HepG2 (cell line): ENCODE results near the gene EYA3. TPM values are rescaled to one million over a fixed set of nuclear protein-coding genes. Genes with fewer than 3 reads are reported as not detected.

Source experiments
- ATAC-seq: fragments of 200-7000 bp; cut with Tn5 transposase; 3 replicates; pipeline ENCODE4 v1.9.1; 2020; ENCODE audit warnings: mild to moderate bottlenecking, moderate library complexity
- BruUV-seq: library from RNA; stranded (reverse); fragments of 400-500 nt; replicated peaks from 2 replicates; lab custom pipeline; 2021; lab: Mats Ljungman, UMichigan
- CTCF ChIA-PET: fragments of 300-600 bp; formaldehyde crosslinking; extraction: SDS; loops from one replicate; lab custom pipeline; 2021; ENCODE audit warnings: low total read pairs, inconsistent platforms, low intra/inter-chr PET ratio; lab: Yijun Ruan, JAX
- POLR2A ChIA-PET: fragments of 350-600 bp; sonication (Branson Sonifier 250); formaldehyde crosslinking; loops from one replicate; lab custom pipeline; 2020; ENCODE audit warnings: antibody characterized with exemption, inconsistent platforms; lab: Yijun Ruan, JAX
- DNase-seq: peaks from one replicate; pipeline ENCODE4 v3.0.0-alpha.2; 2015; ENCODE audit warnings: low spot score
- FAIRE-seq: peaks from 3 replicates; lab custom pipeline; 2011; peaks lifted over from hg19 to GRCh38; lab: Jason Lieb, UNC
- H2AFZ ChIP-seq: one replicate; pipeline ENCODE4 v1.6.1; 2011; ENCODE audit warnings: low read length, inconsistent platforms
- H3K27ac ChIP-seq: fragments of 300-600 bp; 3 replicates; pipeline ENCODE4 v1.8.0; 2011; ENCODE audit warnings: mixed run types, mild to moderate bottlenecking, mixed read lengths, low read length, inconsistent platforms; ENCODE audit not compliant: insufficient read depth; ENCODE audit errors: extremely low read length
- H3K27me3 ChIP-seq, 2 experiments: fragments of 200-600 bp in 1 of 2; 2 replicates in 1 of 2; 3 replicates in 1 of 2; pipeline versions ENCODE4 v1.6.0 to v1.8.0; 2011; ENCODE audit warnings: low read length in 2 of 2, mild to moderate bottlenecking in 2 of 2, moderate library complexity in 2 of 2, inconsistent platforms in 1 of 2; ENCODE audit not compliant: insufficient read depth in 2 of 2, control insufficient read depth in 1 of 2
- H3K36me3 ChIP-seq, 2 experiments: fragments of 200-600 bp in 1 of 2; replicated peaks in 1 of 2; 2 replicates in 1 of 2; 3 replicates in 1 of 2; pipeline versions ENCODE4 v1.5.1 to v1.8.0; 2011; ENCODE audit warnings: low read length in 2 of 2, inconsistent platforms in 1 of 2; ENCODE audit not compliant: insufficient read depth in 2 of 2, control insufficient read depth in 1 of 2
- H3K4me1 ChIP-seq: 2 replicates; pipeline ENCODE4 v1.5.1; 2012; ENCODE audit warnings: low read length, inconsistent platforms; ENCODE audit not compliant: insufficient read depth
- H3K4me2 ChIP-seq: 2 replicates; pipeline ENCODE4 v1.6.0; 2011; ENCODE audit warnings: low read depth, low read length, inconsistent platforms
- H3K4me3 ChIP-seq, 3 experiments: fragments of 200-600 bp in 1 of 3; sonication (generic), shearing (Covaris generic) in 1 of 3; replicated peaks in 1 of 3; 2 replicates each; pipeline ENCODE4 v1.5.1; 2011 to 2016; ENCODE audit warnings: low read length in 3 of 3, inconsistent platforms in 2 of 3, low read depth in 2 of 3, mild to moderate bottlenecking in 2 of 3, control low read depth in 1 of 3, mixed read lengths in 1 of 3; ENCODE audit not compliant: insufficient read depth in 1 of 3
- H3K79me2 ChIP-seq: one replicate; pipeline ENCODE4 v1.6.1; 2011; ENCODE audit warnings: low read length, inconsistent platforms; ENCODE audit not compliant: insufficient read depth
- H3K9ac ChIP-seq: 2 replicates; pipeline ENCODE4 v1.6.0; 2011; ENCODE audit warnings: mild to moderate bottlenecking, low read depth, low read length, inconsistent platforms; ENCODE audit not compliant: insufficient read depth
- H3K9me3 ChIP-seq: 2 replicates; pipeline ENCODE4 v1.5.1; 2012; ENCODE audit warnings: mild to moderate bottlenecking, low read length
- H4K20me1 ChIP-seq: 2 replicates; pipeline ENCODE4 v1.6.0; 2011; ENCODE audit warnings: inconsistent platforms, mild to moderate bottlenecking, low read length, moderate library complexity; ENCODE audit not compliant: insufficient read depth
- KDM6A ChIP-seq: IDR thresholded peaks from 2 replicates; pipeline ENCODE4 v1.6.1; 2016; ENCODE audit warnings: low read depth
- MAFG ChIP-seq: sonication (generic); formaldehyde crosslinking; IDR thresholded peaks from 2 replicates; pipeline ENCODE4 v1.5.1; 2020; ENCODE audit warnings: mild to moderate bottlenecking, missing genetic modification reagents
- NFIB ChIP-seq: sonication (generic); formaldehyde crosslinking; IDR thresholded peaks from 2 replicates; pipeline ENCODE4 v1.9.0; 2021; ENCODE audit warnings: missing genetic modification reagents, mild to moderate bottlenecking, borderline replicate concordance
- TRIM24 ChIP-seq: sonication (generic); formaldehyde crosslinking; IDR thresholded peaks from 2 replicates; pipeline ENCODE4 v1.8.0; 2022; ENCODE audit warnings: mild to moderate bottlenecking, missing genetic modification reagents
- ZNF3 ChIP-seq: IDR thresholded peaks from 2 replicates; pipeline ENCODE4 v1.7.0; 2017; ENCODE audit warnings: inconsistent platforms
- ZNF552 ChIP-seq: sonication (generic); formaldehyde crosslinking; IDR thresholded peaks from 2 replicates; pipeline ENCODE4 v1.9.0; 2022; ENCODE audit warnings: missing genetic modification reagents, mild to moderate bottlenecking, borderline replicate concordance
- in situ Hi-C: cut with HindIII; loops from 2 replicates; pipeline ENCODE4 v1.10.0; 2017; ENCODE audit warnings: low pct_unique_long_range_greater_than_20kb; ENCODE audit not compliant: extremely low pct_ligation_motif_present
- intact Hi-C: fragments of 100-400 bp; cut with micrococcal nuclease; formaldehyde crosslinking; loops from one replicate; pipeline ENCODE4 v1.10.0; 2022; ENCODE audit not compliant: unreplicated experiment
- polyA plus RNA-seq, 8 experiments: library from polyadenylated mRNA; depleted of rRNA in 3 of 8; stranded (reverse) in 7 of 8; unstranded in 1 of 8; fragments of >200 nt; fragmentation: Illumina TruSeq in 4 of 8; extraction: Trizol in 4 of 8; gene quantifications; 2 replicates each; pipeline versions ENCODE4 v1.2.1 to v1.2.3, GENCODE V29; 2011 to 2016; ENCODE audit warnings: low read depth in 4 of 8, missing spikeins in 1 of 8, mixed read lengths in 1 of 8; ENCODE audit not compliant: insufficient read depth in 1 of 8
- total RNA-seq, 5 experiments: library from RNA; depleted of rRNA; stranded (reverse); fragments of >200 nt; fragmentation: Illumina TruSeq; extraction: Trizol; gene quantifications; 2 replicates each; pipeline ENCODE4 v1.2.3, GENCODE V29; 2016; ENCODE audit warnings: low read depth in 1 of 5
- TF ChIP-seq, protein P1 (sequence below): sonication (generic); formaldehyde crosslinking; IDR thresholded peaks from 2 replicates; pipeline ENCODE4 v1.5.1; 2020; ENCODE audit warnings: mild to moderate bottlenecking, missing genetic modification reagents, borderline replicate concordance
- TF ChIP-seq, protein P2 (sequence below): sonication (generic); formaldehyde crosslinking; IDR thresholded peaks from 2 replicates; pipeline ENCODE4 v1.5.1; 2020; ENCODE audit warnings: missing genetic modification reagents, mild to moderate bottlenecking, borderline replicate concordance
- TF ChIP-seq, protein P3 (sequence below): IDR thresholded peaks from 2 replicates; pipeline ENCODE4 v1.6.1; 2016; ENCODE audit warnings: missing biosample characterization, missing genetic modification reagents, low read depth
- TF ChIP-seq, protein P4 (sequence below): sonication (generic); formaldehyde crosslinking; IDR thresholded peaks from 2 replicates; pipeline ENCODE4 v1.5.0; 2020; ENCODE audit warnings: missing genetic modification reagents
- TF ChIP-seq, protein P5 (sequence below): sonication (generic); formaldehyde crosslinking; IDR thresholded peaks from 2 replicates; pipeline ENCODE4 v1.4.0; 2020; ENCODE audit warnings: mild to moderate bottlenecking, missing genetic modification reagents

Gene EYA3
- total and polyA plus RNA-seq, 2 of the 13 experiments (the other 11 are each of a cell fraction or from before 2014, with no cell fraction given): 13.9 to 19.7 TPM

DNA sequence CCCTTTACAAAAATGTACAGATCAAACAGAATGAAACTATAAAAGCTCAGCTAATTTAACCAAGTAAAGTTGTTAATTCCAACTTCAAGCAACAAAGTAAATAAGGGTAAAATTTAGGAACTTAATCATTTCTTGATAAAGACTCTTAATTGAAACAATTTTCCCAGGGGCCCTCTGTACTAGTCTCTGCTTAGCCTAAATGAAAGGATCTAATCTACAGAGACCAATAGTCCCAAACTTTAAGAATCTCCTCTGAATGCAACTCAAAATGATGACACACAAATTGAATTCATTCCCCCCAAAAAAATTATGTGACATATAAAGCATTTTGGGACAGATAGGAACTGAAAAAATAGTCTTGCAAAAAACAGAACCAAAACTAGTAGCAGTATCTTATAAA is 16.6 kb downstream of the EYA3 start:
- H3K4me1 ChIP-seq: peaks cover 24% of the 10 kb centered on the region
- no TSS peak for BruUV-seq
- ChIA-PET POLR2A (interaction anchor here (1.6 kb wide), 1 partner anchor 17 kb away, joined by 4 read pairs; the partner anchor contains the start of gene EYA3), CTCF (no interaction called here)
- no peak overlapping the region for H2AFZ ChIP-seq
- no peak overlapping the region for H3K27ac ChIP-seq
- TF ChIP-seq, protein P1, sequence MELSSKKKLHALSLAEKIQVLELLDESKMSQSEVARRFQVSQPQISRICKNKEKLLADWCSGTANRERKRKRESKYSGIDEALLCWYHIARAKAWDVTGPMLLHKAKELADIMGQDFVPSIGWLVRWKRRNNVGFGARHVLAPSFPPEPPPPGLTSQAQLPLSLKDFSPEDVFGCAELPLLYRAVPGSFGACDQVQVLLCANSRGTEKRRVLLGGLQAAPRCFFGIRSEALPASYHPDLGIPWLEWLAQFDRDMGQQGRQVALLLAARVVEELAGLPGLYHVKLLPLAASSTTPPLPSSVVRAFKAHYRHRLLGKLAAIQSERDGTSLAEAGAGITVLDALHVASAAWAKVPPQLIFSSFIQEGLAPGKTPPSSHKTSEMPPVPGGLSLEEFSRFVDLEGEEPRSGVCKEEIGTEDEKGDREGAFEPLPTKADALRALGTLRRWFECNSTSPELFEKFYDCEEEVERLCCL: no peak
- TF ChIP-seq TRIM24 (CRISPR knock-in tag): no peak
- TF ChIP-seq ZNF3 (CRISPR knock-in tag): no peak
- TF ChIP-seq, protein P2, sequence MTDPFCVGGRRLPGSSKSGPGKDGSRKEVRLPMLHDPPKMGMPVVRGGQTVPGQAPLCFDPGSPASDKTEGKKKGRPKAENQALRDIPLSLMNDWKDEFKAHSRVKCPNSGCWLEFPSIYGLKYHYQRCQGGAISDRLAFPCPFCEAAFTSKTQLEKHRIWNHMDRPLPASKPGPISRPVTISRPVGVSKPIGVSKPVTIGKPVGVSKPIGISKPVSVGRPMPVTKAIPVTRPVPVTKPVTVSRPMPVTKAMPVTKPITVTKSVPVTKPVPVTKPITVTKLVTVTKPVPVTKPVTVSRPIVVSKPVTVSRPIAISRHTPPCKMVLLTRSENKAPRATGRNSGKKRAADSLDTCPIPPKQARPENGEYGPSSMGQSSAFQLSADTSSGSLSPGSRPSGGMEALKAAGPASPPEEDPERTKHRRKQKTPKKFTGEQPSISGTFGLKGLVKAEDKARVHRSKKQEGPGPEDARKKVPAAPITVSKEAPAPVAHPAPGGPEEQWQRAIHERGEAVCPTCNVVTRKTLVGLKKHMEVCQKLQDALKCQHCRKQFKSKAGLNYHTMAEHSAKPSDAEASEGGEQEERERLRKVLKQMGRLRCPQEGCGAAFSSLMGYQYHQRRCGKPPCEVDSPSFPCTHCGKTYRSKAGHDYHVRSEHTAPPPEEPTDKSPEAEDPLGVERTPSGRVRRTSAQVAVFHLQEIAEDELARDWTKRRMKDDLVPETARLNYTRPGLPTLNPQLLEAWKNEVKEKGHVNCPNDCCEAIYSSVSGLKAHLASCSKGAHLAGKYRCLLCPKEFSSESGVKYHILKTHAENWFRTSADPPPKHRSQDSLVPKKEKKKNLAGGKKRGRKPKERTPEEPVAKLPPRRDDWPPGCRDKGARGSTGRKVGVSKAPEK (CRISPR knock-in tag): no peak
- TF ChIP-seq KDM6A (CRISPR knock-in tag): no peak
- TF ChIP-seq MAFG: no peak
- TF ChIP-seq, protein P3, sequence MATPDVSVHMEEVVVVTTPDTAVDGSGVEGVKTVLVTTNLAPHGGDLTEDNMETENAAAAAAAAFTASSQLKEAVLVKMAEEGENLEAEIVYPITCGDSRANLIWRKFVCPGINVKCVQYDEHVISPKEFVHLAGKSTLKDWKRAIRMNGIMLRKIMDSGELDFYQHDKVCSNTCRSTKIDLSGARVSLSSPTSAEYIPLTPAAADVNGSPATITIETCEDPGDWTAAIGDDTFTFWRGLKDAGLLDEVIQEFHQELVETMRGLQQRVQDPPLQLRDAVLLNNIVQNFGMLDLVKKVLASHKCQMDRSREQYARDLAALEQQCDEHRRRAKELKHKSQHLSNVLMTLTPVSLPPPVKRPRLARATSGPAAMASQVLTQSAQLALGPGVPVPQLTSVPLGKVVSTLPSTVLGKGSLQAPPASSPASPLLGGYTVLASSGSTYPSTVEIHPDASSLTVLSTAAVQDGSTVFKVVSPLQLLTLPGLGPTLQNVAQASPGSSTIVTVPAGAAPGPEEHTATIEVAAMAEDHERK (CRISPR knock-in tag): no peak
- TF ChIP-seq NFIB: no peak
- TF ChIP-seq, protein P4, sequence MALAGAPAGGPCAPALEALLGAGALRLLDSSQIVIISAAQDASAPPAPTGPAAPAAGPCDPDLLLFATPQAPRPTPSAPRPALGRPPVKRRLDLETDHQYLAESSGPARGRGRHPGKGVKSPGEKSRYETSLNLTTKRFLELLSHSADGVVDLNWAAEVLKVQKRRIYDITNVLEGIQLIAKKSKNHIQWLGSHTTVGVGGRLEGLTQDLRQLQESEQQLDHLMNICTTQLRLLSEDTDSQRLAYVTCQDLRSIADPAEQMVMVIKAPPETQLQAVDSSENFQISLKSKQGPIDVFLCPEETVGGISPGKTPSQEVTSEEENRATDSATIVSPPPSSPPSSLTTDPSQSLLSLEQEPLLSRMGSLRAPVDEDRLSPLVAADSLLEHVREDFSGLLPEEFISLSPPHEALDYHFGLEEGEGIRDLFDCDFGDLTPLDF (CRISPR knock-in tag): no peak
- TF ChIP-seq, protein P5, sequence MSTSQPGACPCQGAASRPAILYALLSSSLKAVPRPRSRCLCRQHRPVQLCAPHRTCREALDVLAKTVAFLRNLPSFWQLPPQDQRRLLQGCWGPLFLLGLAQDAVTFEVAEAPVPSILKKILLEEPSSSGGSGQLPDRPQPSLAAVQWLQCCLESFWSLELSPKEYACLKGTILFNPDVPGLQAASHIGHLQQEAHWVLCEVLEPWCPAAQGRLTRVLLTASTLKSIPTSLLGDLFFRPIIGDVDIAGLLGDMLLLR (CRISPR knock-in tag): no peak
- no peak for TF ChIP-seq ZNF552 (CRISPR knock-in tag)
- peaks cover 60% of the 10 kb centered on the region for H3K79me2 ChIP-seq
- in situ Hi-C loops: no loop called here
- intact Hi-C loops: no loop called here
- H3K4me2 ChIP-seq: no peak overlapping the region
- H3K4me3 ChIP-seq: no peak overlapping the region
- no peaks in the 10 kb centered on the region for H4K20me1 ChIP-seq
- no peaks in the 10 kb centered on the region for H3K27me3 ChIP-seq
- FAIRE-seq: no peak
- no peaks in the 10 kb centered on the region for H3K9me3 ChIP-seq
- ATAC-seq: no peak
- no peak overlapping the region for H3K9ac ChIP-seq
- no peak for DNase-seq
- no peaks in the 10 kb centered on the region; a peak in 1 of 5 replicates for H3K36me3 ChIP-seq
